CD4-positive, alpha-beta T cell (primary cell): ENCODE data around the gene TMPRSS6. TPM values are rescaled to one million over a fixed set of nuclear protein-coding genes. Genes with fewer than 3 reads are reported as not detected.

Source experiments
- ATAC-seq: fragments of 200-7000 bp; cut with Tn5 transposase; one replicate; pipeline ENCODE4 v1.10.0; 2022; ENCODE audit warnings: mild to moderate bottlenecking; ENCODE audit not compliant: poor library complexity
- CTCF ChIA-PET: fragments of 350-600 bp; sonication (Branson Sonifier 250); formaldehyde crosslinking; loops from one replicate; lab custom pipeline; 2021; ENCODE audit warnings: antibody characterized with exemption, inconsistent platforms; lab: Charles Lee
- POLR2A ChIA-PET: fragments of 350-600 bp; sonication (Branson Sonifier 250); formaldehyde crosslinking; loops from one replicate; lab custom pipeline; 2021; ENCODE audit warnings: antibody characterized with exemption, inconsistent platforms; lab: Charles Lee
- DNase-seq, 14 experiments: peaks; one replicate each; pipeline ENCODE4 v3.0.0-alpha.2; 2013 to 2020; ENCODE audit warnings: mixed read lengths in 2 of 14
- H3K27ac ChIP-seq, 2 donors: one replicate each; pipeline versions ENCODE4 v1.5.1 to v1.7.0; 2013; ENCODE audit warnings: low read length in 2 of 2, low read depth in 1 of 2, mild to moderate bottlenecking in 1 of 2
- H3K27me3 ChIP-seq, 2 experiments: 1 replicate in 1 of 2; 2 replicates in 1 of 2; pipeline versions ENCODE4 v1.6.1 to v1.7.0; 2013; ENCODE audit warnings: low read length in 2 of 2, control low read depth in 1 of 2, mild to moderate bottlenecking in 1 of 2, moderate library complexity in 1 of 2; ENCODE audit not compliant: insufficient read depth in 2 of 2, control insufficient read depth in 1 of 2
- H3K36me3 ChIP-seq: one replicate; pipeline ENCODE4 v1.6.1; 2013; ENCODE audit warnings: low read length, control low read depth; ENCODE audit not compliant: insufficient read depth
- H3K4me1 ChIP-seq: one replicate; pipeline ENCODE4 v1.6.1; 2013; ENCODE audit warnings: low read length, control low read depth; ENCODE audit not compliant: insufficient read depth
- H3K4me3 ChIP-seq: one replicate; pipeline ENCODE4 v1.5.1; 2013; ENCODE audit warnings: mild to moderate bottlenecking, low read length, moderate library complexity
- H3K9me3 ChIP-seq, 2 experiments: 1 replicate in 1 of 2; 2 replicates in 1 of 2; pipeline versions ENCODE4 v1.6.1 to v1.7.0; 2013; ENCODE audit warnings: low read length in 2 of 2, mild to moderate bottlenecking in 2 of 2, control low read depth in 1 of 2, moderate library complexity in 1 of 2; ENCODE audit not compliant: control insufficient read depth in 1 of 2, insufficient read depth in 1 of 2
- H3K27ac Mint-ChIP-seq: one replicate; pipeline ENCODE4 v1.8.0; 2020; ENCODE audit warnings: mixed read lengths
- H3K27me3 Mint-ChIP-seq: one replicate; pipeline ENCODE4 v1.8.0; 2021; ENCODE audit warnings: mixed read lengths
- H3K36me3 Mint-ChIP-seq: one replicate; pipeline ENCODE4 v1.8.0; 2021; ENCODE audit warnings: low read depth, mixed read lengths
- H3K4me1 Mint-ChIP-seq: one replicate; pipeline ENCODE4 v1.8.0; 2021; ENCODE audit warnings: low read depth, mixed read lengths
- H3K4me3 Mint-ChIP-seq: one replicate; pipeline ENCODE4 v1.8.0; 2020; ENCODE audit warnings: mild to moderate bottlenecking, mixed read lengths
- H3K9me3 Mint-ChIP-seq: one replicate; pipeline ENCODE4 v1.8.0; 2020; ENCODE audit warnings: mixed read lengths
- intact Hi-C, 2 experiments: fragments of 100-400 bp; cut with DNase I in 1 of 2; cut with micrococcal nuclease in 1 of 2; formaldehyde crosslinking; loops; one replicate each; pipeline versions ENCODE4 v1.15.1 to v1.9.0; 2023 to 2025; cut with DNase I, micrococcal nuclease
- total RNA-seq, 174 experiments: library from RNA in 2 of 174; stranded (reverse) in 2 of 174; gene quantifications; one replicate each; pipeline ENCODE4 v1.2.3 and lab custom pipeline; 2021 to 2026
- TF ChIP-seq, protein P1 (sequence below): fragments of 200-600 bp; IDR thresholded peaks from one replicate; pipeline ENCODE4 v1.8.0; 2022; ENCODE audit warnings: antibody characterized with exemption, mild to moderate bottlenecking

The TMPRSS6 gene
- total RNA-seq, 2 experiments from 2014 or later = 0.19 to 0.39 TPM

DNA sequence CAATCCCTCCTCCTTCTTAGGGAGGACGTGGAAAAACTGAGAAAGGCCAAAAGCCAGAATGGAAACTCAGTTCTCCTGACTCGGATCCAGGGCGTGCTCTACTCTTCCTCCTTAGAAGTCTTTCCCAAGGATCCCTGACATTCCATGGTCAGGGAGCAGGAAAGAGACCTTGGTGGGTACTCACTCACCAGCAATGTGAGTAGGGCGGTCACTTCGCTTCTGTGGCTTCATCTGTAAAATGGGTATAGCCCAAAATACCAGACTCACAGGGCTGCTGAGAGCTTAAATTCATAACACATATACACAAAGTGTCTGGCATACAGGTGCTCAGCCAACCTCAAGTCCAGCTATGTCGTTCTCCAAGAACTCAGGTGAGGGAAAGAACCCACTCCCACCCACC is 58.6 kb downstream of the TMPRSS6 start:
- intact Hi-C loops = loop anchor here in 1 of 2 experiments (1.0 kb wide), 1 partner anchor 275 kb away; the partner anchor contains the start of gene IFT27
- TF ChIP-seq, protein P1, sequence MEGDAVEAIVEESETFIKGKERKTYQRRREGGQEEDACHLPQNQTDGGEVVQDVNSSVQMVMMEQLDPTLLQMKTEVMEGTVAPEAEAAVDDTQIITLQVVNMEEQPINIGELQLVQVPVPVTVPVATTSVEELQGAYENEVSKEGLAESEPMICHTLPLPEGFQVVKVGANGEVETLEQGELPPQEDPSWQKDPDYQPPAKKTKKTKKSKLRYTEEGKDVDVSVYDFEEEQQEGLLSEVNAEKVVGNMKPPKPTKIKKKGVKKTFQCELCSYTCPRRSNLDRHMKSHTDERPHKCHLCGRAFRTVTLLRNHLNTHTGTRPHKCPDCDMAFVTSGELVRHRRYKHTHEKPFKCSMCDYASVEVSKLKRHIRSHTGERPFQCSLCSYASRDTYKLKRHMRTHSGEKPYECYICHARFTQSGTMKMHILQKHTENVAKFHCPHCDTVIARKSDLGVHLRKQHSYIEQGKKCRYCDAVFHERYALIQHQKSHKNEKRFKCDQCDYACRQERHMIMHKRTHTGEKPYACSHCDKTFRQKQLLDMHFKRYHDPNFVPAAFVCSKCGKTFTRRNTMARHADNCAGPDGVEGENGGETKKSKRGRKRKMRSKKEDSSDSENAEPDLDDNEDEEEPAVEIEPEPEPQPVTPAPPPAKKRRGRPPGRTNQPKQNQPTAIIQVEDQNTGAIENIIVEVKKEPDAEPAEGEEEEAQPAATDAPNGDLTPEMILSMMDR = no peak
- peaks cover 12% of the 10 kb centered on the region for H3K36me3 Mint-ChIP-seq

DNA sequence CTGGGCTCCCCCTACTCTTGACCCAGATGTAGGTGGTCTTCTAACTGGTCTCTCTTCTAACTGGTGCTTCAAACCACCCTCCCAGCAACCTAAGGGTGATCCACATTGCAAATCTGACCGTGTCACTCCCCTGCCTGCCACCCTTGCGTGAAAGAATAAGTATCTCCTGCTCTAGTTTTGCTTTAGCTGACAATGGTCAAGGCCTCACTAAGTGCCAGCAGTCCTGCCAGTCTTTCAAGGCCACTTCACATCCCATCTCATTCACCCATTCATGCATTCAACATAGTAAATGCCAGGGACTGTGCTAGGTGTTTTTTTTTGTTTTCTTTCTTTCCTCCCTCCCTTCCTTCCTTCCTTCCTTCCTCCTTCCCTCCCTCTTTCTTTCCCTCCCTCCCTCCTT is 60.3 kb downstream of the TMPRSS6 start:
- ATAC-seq (no peak), DNase-seq (no peak)
- POLR2A ChIA-PET = no interaction called here
- Histone ChIP-seq H3K4me1 (peaks cover 28% of the 10 kb centered on the region), H3K27me3 (no peaks in the 10 kb centered on the region), H3K36me3 (no peaks in the 10 kb centered on the region), H3K9me3 (no peaks in the 10 kb centered on the region), H3K27ac (no peak overlapping the region), H3K4me3 (no peak overlapping the region)
- H3K4me1 Mint-ChIP-seq = peaks cover 5% of the 10 kb centered on the region
- H3K4me3 Mint-ChIP-seq = peak overlapping the region; percentile 38
- H3K9me3 Mint-ChIP-seq = no peaks in the 10 kb centered on the region
- H3K27me3 Mint-ChIP-seq = no peaks in the 10 kb centered on the region
- CTCF ChIA-PET = interaction anchor here (0.6 kb wide), 1 partner anchor 423 kb away, joined by 3 read pairs; no protein-coding TSS in a partner anchor
- no peak overlapping the region for H3K27ac Mint-ChIP-seq
- intact Hi-C loops = no loop called here
- TF ChIP-seq, protein P1 = no peak
- H3K36me3 Mint-ChIP-seq = no peaks in the 10 kb centered on the region

More for the DNA sequence above, 58.6 kb downstream of the TMPRSS6 start:
- no peaks in the 10 kb centered on the region for H3K27me3 ChIP-seq
- H3K4me1 ChIP-seq = peaks cover 28% of the 10 kb centered on the region
- no peaks in the 10 kb centered on the region for H3K9me3 Mint-ChIP-seq
- ChIA-PET CTCF (interaction anchor here (1.3 kb wide), 1 partner anchor 71 kb away, joined by 5 read pairs; no protein-coding TSS in a partner anchor), POLR2A (interaction anchor here (1.4 to 1.7 kb wide), 5 partner anchors 13 to 275 kb away, joined by 3 to 9 read pairs (median 6); partner anchors contain the start of gene IFT27)
- H3K4me3 ChIP-seq = no peak overlapping the region
- no peak for ATAC-seq
- DNase-seq = no peak
- peaks cover 5% of the 10 kb centered on the region for H3K4me1 Mint-ChIP-seq
- no peak overlapping the region for H3K27ac ChIP-seq
- no peaks in the 10 kb centered on the region for H3K9me3 ChIP-seq
- H3K4me3 Mint-ChIP-seq = peak overlapping the region; percentile 70
- no peak overlapping the region for H3K27ac Mint-ChIP-seq
- peaks cover 9% of the 10 kb centered on the region for H3K36me3 ChIP-seq
- H3K27me3 Mint-ChIP-seq = no peaks in the 10 kb centered on the region

DNA sequence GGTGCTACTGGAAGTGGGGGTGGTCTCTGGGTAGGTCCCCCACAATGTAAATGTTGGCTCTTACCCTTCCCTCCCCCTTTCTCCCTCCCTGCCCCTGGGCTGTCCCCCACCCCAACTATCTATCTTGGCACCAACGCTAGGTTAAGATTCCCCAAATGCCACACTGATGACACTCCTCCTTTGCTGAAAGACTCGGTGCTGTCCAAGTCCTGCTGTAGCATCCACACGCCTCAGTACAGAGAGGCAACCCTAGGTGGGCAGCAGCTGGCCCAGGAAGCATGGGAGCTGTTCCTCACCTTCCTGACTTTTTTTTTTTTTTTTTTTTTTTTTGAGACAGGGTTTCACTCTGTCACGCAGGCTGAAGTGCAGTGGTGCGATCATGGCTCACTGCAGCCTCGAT is 61.4 kb downstream of the TMPRSS6 start:
- POLR2A ChIA-PET = no interaction called here
- CTCF ChIA-PET = no interaction called here
- ATAC-seq = no peak

More for the DNA sequence above, 61.4 kb downstream of the TMPRSS6 start:
- Histone ChIP-seq H3K4me3 (no peak overlapping the region), H3K27ac (no peak overlapping the region), H3K9me3 (no peaks in the 10 kb centered on the region), H3K36me3 (no peaks in the 10 kb centered on the region), H3K4me1 (peaks cover 21% of the 10 kb centered on the region), H3K27me3 (no peaks in the 10 kb centered on the region)
- no peak for DNase-seq
- TF ChIP-seq, protein P1 = no peak
- no peaks in the 10 kb centered on the region for H3K36me3 Mint-ChIP-seq
- H3K9me3 Mint-ChIP-seq = no peaks in the 10 kb centered on the region
- H3K4me1 Mint-ChIP-seq = peaks cover 5% of the 10 kb centered on the region
- H3K27ac Mint-ChIP-seq = no peak overlapping the region
- H3K27me3 Mint-ChIP-seq = no peaks in the 10 kb centered on the region
- intact Hi-C loops = no loop called here
- H3K4me3 Mint-ChIP-seq = no peak overlapping the region
